ENCODE results near the gene PRUNE2.

The PRUNE2 gene

GRCh38 chr9:76583256-76583655, 322.7 kb downstream of the PRUNE2 start:
- DNase-seq (ENCODE audit: low read depth): no peak
- H3K4me3 ChIP-seq (ENCODE audit: low read depth, low read length): no peak overlapping the region
- no peak for TF ChIP-seq CTCF (IDR thresholded peaks at IDR 0.05; ENCODE audit: low read depth, low read length, missing control alignments)
- in situ Hi-C loops (cut with HindIII; ENCODE audit: low sequenced_read_pairs): no loop called here

GRCh38 chr9:76581731-76582130, 324.2 kb downstream of the PRUNE2 start:
- in situ Hi-C loops (cut with HindIII; ENCODE audit: low sequenced_read_pairs): no loop called here

GRCh38 chr9:76580820-76581219, 325.1 kb downstream of the PRUNE2 start:
- in situ Hi-C loops (cut with HindIII; ENCODE audit: low sequenced_read_pairs): no loop called here
- no peak for TF ChIP-seq CTCF (IDR thresholded peaks at IDR 0.05; ENCODE audit: low read depth, low read length, missing control alignments)
- no peak for DNase-seq (ENCODE audit: low read depth)
- H3K4me3 ChIP-seq (ENCODE audit: low read depth, low read length): no peak overlapping the region

More at GRCh38 chr9:76581731-76582130, 324.2 kb downstream of the PRUNE2 start:
- H3K4me3 ChIP-seq (ENCODE audit: low read depth, low read length): no peak overlapping the region
- TF ChIP-seq CTCF (IDR thresholded peaks at IDR 0.05; ENCODE audit: low read depth, low read length, missing control alignments): no peak
- no peak for DNase-seq (ENCODE audit: low read depth)

GRCh38 chr9:76580188-76580587, 325.7 kb downstream of the PRUNE2 start:
- in situ Hi-C loops (cut with HindIII; ENCODE audit: low sequenced_read_pairs): no loop called here
- DNase-seq (ENCODE audit: low read depth): no peak
- no peak overlapping the region for H3K4me3 ChIP-seq (ENCODE audit: low read depth, low read length)

GRCh38 chr9:76576344-76576743, 329.6 kb downstream of the PRUNE2 start:
- DNase-seq (ENCODE audit: low read depth): peak; percentile 85
- H3K4me3 ChIP-seq (ENCODE audit: low read depth, low read length): no peak overlapping the region
- no peak for TF ChIP-seq CTCF (IDR thresholded peaks at IDR 0.05; ENCODE audit: low read depth, low read length, missing control alignments)
- in situ Hi-C loops (cut with HindIII; ENCODE audit: low sequenced_read_pairs): no loop called here

More at GRCh38 chr9:76580188-76580587, 325.7 kb downstream of the PRUNE2 start:
- no peak for TF ChIP-seq CTCF (IDR thresholded peaks at IDR 0.05; ENCODE audit: low read depth, low read length, missing control alignments)

- in situ Hi-C loops (cut with HindIII; ENCODE audit: low sequenced_read_pairs): no loop called here
- H3K4me3 ChIP-seq (ENCODE audit: low read depth, low read length): no peak overlapping the region
- DNase-seq (ENCODE audit: low read depth): no peak
- TF ChIP-seq CTCF (IDR thresholded peaks at IDR 0.05; ENCODE audit: low read depth, low read length, missing control alignments): no peak
Observed at GRCh38 chr9:76575761-76576160, 330.2 kb downstream of the PRUNE2 start.

All from astrocyte of the cerebellum (primary cell).